ENCODE results near the gene OR6K6.

OR6K6 gene

DNA sequence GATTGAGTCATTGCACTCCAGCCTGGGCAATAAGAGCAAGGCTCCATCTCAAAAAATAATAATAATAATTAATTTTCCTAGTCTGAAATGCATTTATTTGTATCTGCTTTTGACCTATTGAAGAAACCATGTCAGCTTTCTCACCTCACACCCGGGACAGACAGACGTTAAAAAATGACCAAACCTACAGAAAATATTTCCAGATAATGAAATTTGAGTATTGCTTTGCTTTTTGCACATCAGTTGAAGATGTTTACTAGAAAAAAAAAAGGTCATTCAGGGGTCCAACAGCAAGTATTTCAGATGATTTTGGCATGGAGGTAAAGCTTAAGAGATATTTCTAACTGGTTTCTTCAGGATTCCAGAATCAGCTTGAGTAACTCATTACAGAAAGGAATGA is at the start of gene OR6K6:
OR6K6 (plus strand) TSS at position 301 of the 400 bp plus-strand sequence. CDS start 168 bp downstream, outside the sequence.
- DNase-seq: no peak

GRCh38 chr1:158706096-158706495 is 48.4 kb upstream of the OR6K6 start:
- no peak for DNase-seq

DNA sequence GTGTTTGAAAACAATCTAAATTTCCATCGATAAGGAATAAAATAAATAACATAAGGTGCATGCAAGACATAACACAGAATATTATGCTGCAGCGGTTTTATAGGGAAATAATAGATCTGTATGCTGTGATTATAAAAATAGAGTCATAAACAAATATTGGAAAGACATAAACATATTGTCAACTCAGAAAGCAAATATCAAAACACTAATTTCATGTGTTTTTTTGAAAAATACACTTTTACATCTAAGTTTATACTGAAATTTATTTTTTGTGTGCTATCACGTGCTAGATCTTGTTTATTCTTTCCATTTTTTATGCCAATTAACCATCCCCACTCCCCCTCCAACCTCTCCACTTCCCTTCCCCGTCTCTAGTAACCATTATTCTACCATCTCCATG is 43.4 kb upstream of the OR6K6 start:
- DNase-seq: no peak

DNA sequence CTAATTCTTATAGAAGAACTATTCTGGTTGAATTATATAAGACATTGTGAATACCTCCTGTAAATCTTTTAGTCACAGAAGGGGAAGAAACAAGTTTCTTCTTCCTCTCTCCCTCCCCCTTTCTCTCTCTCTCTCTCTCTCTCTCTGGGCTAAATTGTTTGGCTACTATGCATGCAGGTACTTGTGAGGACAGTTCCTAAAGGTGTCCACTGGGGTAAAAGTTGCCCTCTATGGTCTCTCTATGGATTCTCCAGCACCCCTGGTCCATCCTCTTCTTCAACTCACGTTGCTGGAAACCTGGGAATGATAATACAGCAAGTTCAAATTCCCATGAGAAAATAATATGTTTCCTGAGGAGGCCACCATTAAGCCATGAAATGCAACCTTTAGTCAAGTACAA is 39.8 kb upstream of the OR6K6 start:
- DNase-seq: no peak

- DNase-seq: no peak
Measured at GRCh38 chr1:158716335-158716734, 38.2 kb upstream of the OR6K6 start.

GRCh38 chr1:158717344-158717743 is 37.2 kb upstream of the OR6K6 start:
- no peak for DNase-seq

- no peak for DNase-seq
Measured at GRCh38 chr1:158719664-158720063, 34.9 kb upstream of the OR6K6 start.

GRCh38 chr1:158720620-158721019 is 33.9 kb upstream of the OR6K6 start, which contains the start of gene OR6K3:
OR6K3 (minus strand) TSS chr1:158720720; CDS start chr1:158718115, 2,605 bp downstream.
- DNase-seq: no peak

GRCh38 chr1:158724442-158724841 is 30.1 kb upstream of the OR6K6 start:
- no peak for DNase-seq

DNA sequence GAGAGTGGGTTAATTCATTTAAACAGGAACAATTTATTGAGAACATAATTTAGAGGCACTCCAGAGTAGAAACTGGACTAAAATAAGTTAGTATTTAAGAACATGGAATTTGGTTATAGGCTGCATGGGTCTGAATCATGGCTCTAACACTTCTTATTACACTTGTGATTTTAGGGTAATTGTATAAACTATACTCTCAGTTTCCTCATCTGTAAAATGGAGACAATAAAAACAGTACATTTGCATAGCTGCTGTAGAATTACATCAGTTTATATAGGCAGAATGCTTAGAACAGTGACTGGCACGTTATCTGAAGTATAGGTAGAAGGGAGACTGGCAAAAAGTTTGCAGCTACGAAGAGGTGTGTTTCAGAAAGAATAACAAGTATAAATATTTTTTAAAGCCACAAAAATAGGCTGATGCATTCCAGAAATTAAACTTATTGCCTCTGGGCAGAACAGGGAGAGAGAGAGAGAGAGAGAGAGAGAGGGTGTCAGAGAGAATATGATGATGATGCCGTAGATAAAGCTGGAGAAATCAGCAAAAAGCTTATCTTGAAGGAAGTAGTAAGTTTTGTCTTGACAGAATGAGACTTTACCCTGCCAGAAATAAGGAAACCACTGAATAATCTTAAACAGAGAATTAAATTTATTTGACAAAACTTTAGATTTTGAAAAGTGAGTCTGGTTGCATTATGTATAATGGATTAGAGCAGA is 25.9 kb upstream of the OR6K6 start:
- DNase-seq: no peak

DNA sequence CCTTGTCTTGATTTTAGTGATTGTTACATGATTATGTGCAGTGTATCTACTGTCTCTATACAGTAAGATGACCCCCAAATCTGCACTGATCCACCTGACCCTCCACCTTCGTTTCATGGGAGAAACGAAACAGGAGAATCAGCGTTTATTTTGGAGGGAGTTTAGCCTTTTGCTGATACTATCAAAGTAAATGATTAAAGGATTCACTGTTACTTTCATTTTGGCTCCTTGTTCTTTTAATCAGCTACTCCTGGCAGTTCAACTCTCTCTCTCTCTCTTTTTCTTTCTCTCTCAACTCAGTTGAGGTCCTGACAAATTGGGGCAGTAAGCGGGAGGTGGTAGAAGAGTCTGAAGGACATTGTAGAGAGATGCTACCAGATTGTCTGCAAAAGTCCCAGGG is 24.1 kb upstream of the OR6K6 start:
- DNase-seq: no peak

DNA sequence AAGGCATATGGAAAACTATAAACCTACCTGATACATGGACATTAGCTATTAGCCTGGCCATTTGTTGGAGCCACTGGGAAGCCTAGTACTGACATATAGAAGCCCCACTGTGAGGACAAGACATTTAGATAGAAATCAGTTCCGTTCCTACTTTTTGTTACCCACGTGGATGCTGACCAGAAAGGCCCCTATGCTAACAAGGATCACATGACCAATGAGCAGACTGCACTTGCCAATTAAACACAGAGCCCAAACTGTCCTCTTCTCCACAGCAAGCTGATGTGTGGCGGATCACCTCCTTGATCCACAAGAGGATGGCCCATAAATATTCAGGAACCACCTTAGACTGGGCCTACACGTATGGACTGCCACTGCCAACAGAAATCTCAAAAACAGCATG is 22.8 kb upstream of the OR6K6 start:
- no peak for DNase-seq

GRCh38 chr1:158732524-158732923 is 22.0 kb upstream of the OR6K6 start:
- no peak for DNase-seq

DNA sequence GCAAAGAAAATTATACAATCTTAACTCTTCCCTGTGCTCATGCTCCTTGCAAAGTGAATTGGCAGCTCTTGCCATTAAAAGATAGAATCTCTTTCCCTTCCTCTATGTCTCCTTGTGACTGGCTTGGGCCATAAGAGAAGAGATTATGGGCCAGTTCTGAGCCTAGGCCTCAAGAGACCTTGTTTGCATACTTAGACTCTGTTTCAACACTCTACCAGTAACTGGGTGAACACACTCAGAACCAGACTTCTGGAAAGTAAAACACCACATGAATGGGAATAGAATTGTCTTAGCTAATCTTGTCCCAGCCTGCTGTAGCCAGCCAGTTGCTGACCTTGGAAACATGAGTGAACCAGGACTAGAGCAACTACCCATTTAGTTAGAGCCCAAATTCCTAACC is 18.7 kb upstream of the OR6K6 start:
- DNase-seq: no peak

GRCh38 chr1:158752155-158752712 is 2.3 kb upstream of the OR6K6 start:
- no peak for DNase-seq

DNA sequence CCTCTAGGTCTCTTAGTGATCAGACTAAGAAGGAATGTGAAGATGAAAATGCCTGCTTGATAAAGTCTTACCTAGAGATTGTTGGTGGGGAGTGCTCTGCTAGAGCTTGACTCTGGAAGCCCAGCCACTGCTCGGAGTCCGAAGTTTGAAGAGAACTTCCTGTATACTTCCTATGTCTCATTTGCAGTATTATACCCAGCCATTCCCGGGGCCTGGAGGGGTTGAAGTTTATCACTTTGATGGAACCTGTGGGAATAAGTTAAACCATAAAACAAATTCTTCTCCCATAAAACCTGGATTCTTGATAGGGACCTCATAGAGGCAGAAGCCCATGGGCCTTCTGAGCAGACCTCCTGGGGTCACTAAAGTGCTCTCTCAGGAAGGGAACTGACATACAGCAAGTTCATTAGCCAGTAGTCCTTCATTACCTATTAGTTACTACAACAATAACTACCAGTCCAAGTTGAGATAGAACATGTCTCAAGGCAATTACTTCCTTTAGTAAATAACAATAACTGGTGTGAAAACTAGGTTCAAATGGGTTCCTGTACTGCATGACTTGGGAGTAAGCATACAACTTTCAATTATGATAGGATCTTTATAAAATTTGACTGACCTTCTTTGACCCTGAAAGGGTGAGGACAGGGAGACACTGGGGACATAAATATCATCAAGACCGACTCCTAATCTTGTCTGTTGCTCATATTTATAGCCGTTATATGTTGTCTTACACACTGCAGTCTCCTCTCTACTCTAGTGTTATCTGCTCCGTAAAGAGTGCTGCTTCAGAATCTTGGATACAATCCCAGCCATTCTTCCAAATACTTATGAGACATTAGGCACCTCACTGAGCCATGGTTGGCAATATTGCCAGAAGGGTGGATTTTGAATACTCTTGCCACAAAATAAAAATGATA is 17.7 kb downstream of the OR6K6 start, which contains the start of gene OR6N1:
OR6N1 (minus strand) TSS at position 246 of the 917 bp plus-strand sequence. CDS start 5,513 bp downstream, outside the sequence.
- no peak for DNase-seq

- DNase-seq: no peak
Measured at GRCh38 chr1:158781104-158781503, 26.6 kb downstream of the OR6K6 start, which contains the start of gene OR6N2. OR6N2 (minus strand) TSS chr1:158781204; CDS start chr1:158777635, 3,569 bp downstream.

GRCh38 chr1:158793604-158794003 is 39.1 kb downstream of the OR6K6 start:
- no peak for DNase-seq

- DNase-seq: no peak
Measured at GRCh38 chr1:158794247-158794646, 39.7 kb downstream of the OR6K6 start.

DNA sequence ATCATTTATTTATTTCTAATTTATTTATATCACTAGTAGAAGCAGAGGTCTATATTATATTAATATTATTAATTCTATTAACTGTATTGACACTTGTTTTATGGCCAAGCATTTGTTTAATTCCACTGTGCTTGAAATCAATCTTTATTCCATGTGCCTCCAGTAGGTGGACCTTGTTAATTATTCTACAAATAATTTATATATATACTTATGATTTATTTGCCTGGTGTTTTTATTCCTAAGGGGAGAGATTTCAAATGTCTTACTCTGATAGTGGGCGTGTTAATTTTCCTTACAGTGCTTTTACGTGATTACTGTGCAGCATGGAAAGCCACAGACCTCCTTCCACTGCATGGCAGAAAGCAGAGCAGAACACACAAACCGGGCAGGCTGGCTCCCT is 44.0 kb downstream of the OR6K6 start:
- no peak for DNase-seq

GRCh38 chr1:158799689-158800088 is 45.2 kb downstream of the OR6K6 start:
- DNase-seq: no peak

DNA sequence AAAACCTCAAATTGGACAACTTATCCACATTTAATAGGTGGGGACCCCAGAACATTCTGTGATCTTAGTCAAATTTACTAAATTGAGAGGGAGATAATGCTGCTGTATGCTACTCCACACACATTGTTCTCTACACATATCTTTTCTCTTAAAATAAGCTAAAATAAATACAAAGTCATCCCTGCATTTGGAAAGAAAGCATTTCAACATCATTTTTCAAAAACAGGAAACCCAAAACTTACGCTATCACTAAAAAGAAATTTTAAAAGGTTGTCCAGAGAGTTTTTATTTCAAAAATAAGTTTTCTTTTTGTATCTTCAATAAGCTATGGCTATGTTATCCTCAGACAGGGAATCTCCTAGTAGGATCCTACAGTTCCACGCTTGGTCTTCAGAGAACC is 46.0 kb downstream of the OR6K6 start:
- DNase-seq: no peak

GRCh38 chr1:158801396-158801795 is 46.9 kb downstream of the OR6K6 start:
- DNase-seq: no peak

Measured in NCI-H2081 (cell line).